ENCODE results near the gene POU3F2. TPM values are rescaled to one million over a fixed set of nuclear protein-coding genes. Genes with fewer than 3 reads are reported as not detected.

Gene POU3F2
- total and polyA plus RNA-seq, 9 of the 15 experiments (the other 6 are each of a cell fraction or from before 2014, with no cell fraction given): 0.08 to 0.46 (median 0.36) TPM

- no peak for ATAC-seq
- H3K9ac ChIP-seq (ENCODE audit: insufficient read depth in 1 of 2, low read depth in 2 of 2, low read length in 2 of 2): no peak overlapping the region
- H3K9me1 ChIP-seq (ENCODE audit: control insufficient read depth, insufficient read depth, low read length): no peaks in the 10 kb centered on the region
- no peaks in the 10 kb centered on the region; the same call in 1 of the 2 replicates for H3K9me3 ChIP-seq (replicated peaks; ENCODE audit: control insufficient read depth, insufficient read depth, low read depth, low read length)
- no peaks in the 10 kb centered on the region for H3K36me3 ChIP-seq (ENCODE audit: control insufficient read depth, insufficient read depth, low read length)
- no peak for DNase-seq (ENCODE audit: extremely low read depth in 1 of 4, low spot score in 3 of 4)
- H3K79me2 ChIP-seq (ENCODE audit: control insufficient read depth, insufficient read depth, low read length): no peaks in the 10 kb centered on the region
- H3K4me3 ChIP-seq: no peak overlapping the region
- BruUV-seq (replicated peaks): no TSS peak
- H3K4me2 ChIP-seq (ENCODE audit: insufficient read depth, low read length): no peak overlapping the region
- no peaks in the 10 kb centered on the region for H4K20me1 ChIP-seq (replicated peaks; ENCODE audit: control insufficient read depth, insufficient read depth, low read length)
- ChIA-PET POLR2A (no interaction called here), CTCF (ENCODE audit: low intra/inter-chr PET ratio) (interaction anchor here (0.6 kb wide), 1 partner anchor 14 kb away, joined by 3 read pairs; no protein-coding TSS in a partner anchor)
- H3K27me3 ChIP-seq (ENCODE audit: control insufficient read depth in 2 of 2, insufficient read depth in 2 of 2, low read length in 2 of 2): peaks cover 0 to 23% of the 10 kb centered on the region in 2 experiments; a peak in 2 of 5 replicates
- intact Hi-C loops (cut with micrococcal nuclease) (loop anchor here (5.0 kb wide), 3 partner anchors 270 to 1780 kb away; no protein-coding TSS in a partner anchor), in situ Hi-C loops (cut with MboI) (no loop called here)
- no peak for FAIRE-seq
- 27% methylated on average over 10 of the region's 11 CpGs for WGBS (ENCODE audit: insufficient coverage, low coverage, missing lambda C conversion rate)
- H2AFZ ChIP-seq (ENCODE audit: low read depth, low read length): no peak overlapping the region
- no peak for TF ChIP-seq XRCC3 (IDR thresholded peaks at IDR 0.05)
- TF ChIP-seq ZNF263 (CRISPR knock-in tag; IDR thresholded peaks at IDR 0.05; ENCODE audit: borderline replicate concordance): no peak
- TF ChIP-seq ZNF324 (CRISPR knock-in tag; IDR thresholded peaks at IDR 0.05): no peak
- TF ChIP-seq, protein P1, sequence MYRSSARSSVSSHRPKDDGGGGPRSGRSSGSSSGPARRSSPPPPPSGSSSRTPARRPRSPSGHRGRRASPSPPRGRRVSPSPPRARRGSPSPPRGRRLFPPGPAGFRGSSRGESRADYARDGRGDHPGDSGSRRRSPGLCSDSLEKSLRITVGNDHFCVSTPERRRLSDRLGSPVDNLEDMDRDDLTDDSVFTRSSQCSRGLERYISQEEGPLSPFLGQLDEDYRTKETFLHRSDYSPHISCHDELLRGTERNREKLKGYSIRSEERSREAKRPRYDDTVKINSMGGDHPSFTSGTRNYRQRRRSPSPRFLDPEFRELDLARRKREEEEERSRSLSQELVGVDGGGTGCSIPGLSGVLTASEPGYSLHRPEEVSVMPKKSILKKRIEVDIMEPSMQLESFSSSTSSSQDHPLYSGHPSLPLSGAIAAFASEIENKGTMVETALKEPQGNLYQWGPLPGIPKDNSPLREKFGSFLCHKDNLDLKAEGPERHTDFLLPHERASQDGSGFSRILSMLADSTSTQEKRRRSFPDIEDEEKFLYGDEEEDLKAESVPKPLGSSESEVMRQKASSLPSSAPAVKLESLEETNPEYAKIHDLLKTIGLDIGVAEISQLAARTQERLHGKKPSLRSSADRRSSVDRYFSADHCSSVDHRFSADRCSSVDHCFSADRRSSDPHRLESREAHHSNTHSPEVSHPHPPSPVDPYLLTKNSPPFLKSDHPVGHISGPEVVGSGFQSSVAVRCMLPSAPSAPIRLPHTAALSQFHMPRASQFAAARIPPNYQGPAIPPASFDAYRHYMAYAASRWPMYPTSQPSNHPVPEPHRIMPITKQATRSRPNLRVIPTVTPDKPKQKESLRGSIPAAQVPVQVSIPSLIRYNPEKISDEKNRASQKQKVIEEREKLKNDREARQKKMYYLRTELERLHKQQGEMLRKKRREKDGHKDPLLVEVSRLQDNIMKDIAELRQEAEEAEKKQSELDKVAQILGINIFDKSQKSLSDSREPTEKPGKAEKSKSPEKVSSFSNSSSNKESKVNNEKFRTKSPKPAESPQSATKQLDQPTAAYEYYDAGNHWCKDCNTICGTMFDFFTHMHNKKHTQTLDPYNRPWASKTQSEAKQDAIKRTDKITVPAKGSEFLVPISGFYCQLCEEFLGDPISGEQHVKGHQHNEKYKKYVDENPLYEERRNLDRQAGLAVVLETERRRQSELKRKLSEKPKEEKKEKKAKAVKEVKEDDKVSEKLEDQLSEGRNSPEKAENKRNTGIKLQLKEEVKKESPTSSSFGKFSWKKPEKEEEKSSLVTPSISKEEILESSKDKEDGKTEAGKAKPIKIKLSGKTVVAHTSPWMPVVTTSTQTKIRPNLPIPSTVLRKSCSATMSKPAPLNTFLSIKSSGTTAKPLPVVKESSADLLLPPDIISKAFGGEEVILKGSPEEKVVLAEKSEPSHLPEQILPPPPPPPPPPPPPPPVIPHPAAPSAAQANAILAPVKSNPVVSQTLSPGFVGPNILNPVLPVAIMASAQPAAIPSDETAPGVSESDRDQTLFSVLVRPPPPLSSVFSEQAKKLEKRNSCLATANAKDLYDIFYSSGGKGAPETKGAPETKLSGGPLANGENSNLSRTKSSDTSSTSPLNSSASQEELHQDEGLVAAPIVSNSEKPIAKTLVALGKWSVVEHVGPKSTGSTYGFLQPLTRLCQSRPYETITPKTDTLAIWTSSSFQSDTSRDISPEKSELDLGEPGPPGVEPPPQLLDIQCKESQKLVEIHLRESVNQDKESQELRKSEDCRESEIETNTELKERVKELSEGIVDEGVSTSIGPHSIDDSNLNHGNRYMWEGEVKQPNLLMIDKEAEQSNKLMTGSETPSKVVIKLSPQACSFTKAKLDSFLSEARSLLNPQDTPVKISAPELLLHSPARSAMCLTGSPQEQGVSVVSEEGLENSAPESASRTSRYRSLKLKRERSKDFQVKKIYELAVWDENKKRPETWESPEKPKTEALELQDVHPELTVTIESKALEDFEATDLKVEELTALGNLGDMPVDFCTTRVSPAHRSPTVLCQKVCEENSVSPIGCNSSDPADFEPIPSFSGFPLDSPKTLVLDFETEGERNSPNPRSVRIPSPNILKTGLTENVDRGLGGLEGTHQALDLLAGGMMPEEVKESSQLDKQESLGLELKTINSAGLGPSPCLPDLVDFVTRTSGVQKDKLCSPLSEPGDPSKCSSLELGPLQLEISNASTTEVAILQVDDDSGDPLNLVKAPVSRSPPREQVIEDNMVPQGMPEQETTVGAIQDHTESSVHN (IDR thresholded peaks at IDR 0.05; ENCODE audit: borderline replicate concordance in 1 of 2, low read depth in 1 of 2): no peak
- TF ChIP-seq RBM14 (IDR thresholded peaks at IDR 0.05; ENCODE audit: borderline replicate concordance, insufficient read depth, low read depth, low read length): no peak
- TF ChIP-seq IRF1 (CRISPR knock-in tag; IDR thresholded peaks at IDR 0.05; ENCODE audit: borderline replicate concordance): no peak
- TF ChIP-seq DIDO1 (tag; IDR thresholded peaks at IDR 0.05; ENCODE audit: low read depth): no peak
- peaks cover 0 to 15% of the 10 kb centered on the region in 2 experiments; a peak in 1 of 5 replicates for H3K4me1 ChIP-seq (replicated peaks in 1 of 2; ENCODE audit: control insufficient read depth in 2 of 2, insufficient read depth in 2 of 2, low read length in 2 of 2)
- no peak overlapping the region for H3K27ac ChIP-seq (ENCODE audit: extremely low read depth, low read depth, low read length)
Observed at GRCh38 chr6:98847416-98847778, 13.0 kb downstream of the POU3F2 start.
